ENCODE results near the gene IGF1R.

- TF ChIP-seq CTCF (IDR thresholded peaks at IDR 0.05; ENCODE audit: borderline replicate concordance, extremely low read depth, low read length, poor library complexity, severe bottlenecking) = no peak
- no peak for TF ChIP-seq EZH2 (IDR thresholded peaks at IDR 0.05; ENCODE audit: borderline replicate concordance, low read depth, low read length, severe bottlenecking)
These were observed 73.9 kb downstream of the IGF1R start for GRCh38 chr15:98722209-98722608.

Measured in DND-41 (cell line).